GM12878 (cell line): ENCODE results near the gene TCTN1. TPM values are rescaled to one million over a fixed set of nuclear protein-coding genes. Genes with fewer than 3 reads are reported as not detected.

ENCODE experiments used
- BACH1 ChIP-seq: fragments of 450-650 bp; IDR thresholded peaks from 2 replicates; pipeline ENCODE4 v1.6.1; 2017; ENCODE audit warnings: mild to moderate bottlenecking, borderline replicate concordance
- CHD2 ChIP-seq: IDR thresholded peaks from 2 replicates; pipeline ENCODE4 v1.6.1; 2011; ENCODE audit warnings: low read depth, low read length, improper control_type of control experiment, borderline replicate concordance
- CREB1 ChIP-seq: IDR thresholded peaks from 2 replicates; pipeline ENCODE4 v1.6.1; 2012; ENCODE audit warnings: low read depth, mild to moderate bottlenecking, inconsistent platforms
- KAT2A ChIP-seq: conservative IDR thresholded peaks from 2 replicates; pipeline ENCODE4 v1.6.1; 2011; ENCODE audit warnings: low read depth, low read length; ENCODE audit not compliant: control insufficient read depth
- KLF5 ChIP-seq: fragments of 450-650 bp; IDR thresholded peaks from 2 replicates; pipeline ENCODE4 v1.6.1; 2014; ENCODE audit warnings: mild to moderate bottlenecking; ENCODE audit not compliant: partially characterized antibody
- MYC ChIP-seq: IDR thresholded peaks from 2 replicates; pipeline ENCODE4 v1.6.1; 2011; ENCODE audit warnings: mild to moderate bottlenecking, low read length, moderate library complexity, inconsistent platforms; ENCODE audit not compliant: insufficient read depth, insufficient replicate concordance, insufficient read length, severe bottlenecking
- NR2C1 ChIP-seq: fragments of 450-650 bp; IDR thresholded peaks from 2 replicates; pipeline ENCODE4 v1.6.1; 2017; ENCODE audit warnings: antibody characterized with exemption, mild to moderate bottlenecking, moderate library complexity
- SMARCA5 ChIP-seq: fragments of 450-650 bp; IDR thresholded peaks from 2 replicates; pipeline ENCODE4 v1.6.1; 2017; ENCODE audit warnings: mild to moderate bottlenecking
- polyA plus RNA-seq, 11 experiments: library from polyadenylated mRNA; depleted of rRNA in 4 of 11; unstranded in 6 of 11; stranded (reverse) in 5 of 11; fragments of >200 nt; fragmentation: Nextera tagmentation in 4 of 11; fragmentation: Illumina TruSeq in 1 of 11; extraction: Ambion mirVana in 4 of 11; extraction: Trizol in 1 of 11; gene quantifications; 1 replicate in 1 of 11; 2 replicates in 10 of 11; pipeline versions ENCODE4 v1.2.1 to v1.2.3, GENCODE V29; 2011 to 2016; ENCODE audit warnings: inconsistent platforms in 2 of 11, missing spikeins in 2 of 11, low read depth in 1 of 11
- total RNA-seq, 4 experiments: library from RNA; depleted of rRNA in 3 of 4; stranded (reverse); fragments of >200 nt in 3 of 4; fragmentation: Illumina TruSeq in 1 of 4; extraction: Trizol in 1 of 4; gene quantifications; 2 replicates each; pipeline versions ENCODE4 v1.2.1 to v1.2.3, GENCODE V29; 2013 to 2021
- TF ChIP-seq, protein P1 (sequence below): fragments of 150-350 bp; IDR thresholded peaks from 2 replicates; pipeline ENCODE4 v1.6.1; 2016; ENCODE audit warnings: low read depth, low read length
- TF ChIP-seq, protein P2 (sequence below): fragments of 450-650 bp; IDR thresholded peaks from 2 replicates; pipeline ENCODE4 v1.6.1; 2017; ENCODE audit warnings: mild to moderate bottlenecking, moderate library complexity
- TF ChIP-seq, protein P3 (sequence below), 3 experiments: IDR thresholded peaks in 2 of 3; conservative IDR thresholded peaks in 1 of 3; 2 replicates each; pipeline ENCODE4 v1.5.1; 2011; ENCODE audit warnings: low read depth in 3 of 3, low read length in 3 of 3, mild to moderate bottlenecking in 3 of 3, control low read depth in 2 of 3, moderate library complexity in 2 of 3, inconsistent platforms in 1 of 3, mixed read lengths in 1 of 3; ENCODE audit not compliant: control insufficient read depth in 2 of 3, insufficient read depth in 1 of 3; ENCODE audit errors: extremely low read depth in 1 of 3
- TF ChIP-seq, protein P4 (sequence below): IDR thresholded peaks from 2 replicates; pipeline ENCODE4 v1.6.1; 2012; ENCODE audit warnings: low read length, inconsistent platforms
- TF ChIP-seq, protein P5 (sequence below): IDR thresholded peaks from 2 replicates; pipeline ENCODE4 v1.6.1; 2012; ENCODE audit warnings: mild to moderate bottlenecking, low read depth, low read length

TCTN1 gene
- total and polyA plus RNA-seq, 10 of the 15 experiments (the other 5 are each of a cell fraction or from before 2014, with no cell fraction given), result 8.8 to 23.5 (median 15.3) TPM

DNA sequence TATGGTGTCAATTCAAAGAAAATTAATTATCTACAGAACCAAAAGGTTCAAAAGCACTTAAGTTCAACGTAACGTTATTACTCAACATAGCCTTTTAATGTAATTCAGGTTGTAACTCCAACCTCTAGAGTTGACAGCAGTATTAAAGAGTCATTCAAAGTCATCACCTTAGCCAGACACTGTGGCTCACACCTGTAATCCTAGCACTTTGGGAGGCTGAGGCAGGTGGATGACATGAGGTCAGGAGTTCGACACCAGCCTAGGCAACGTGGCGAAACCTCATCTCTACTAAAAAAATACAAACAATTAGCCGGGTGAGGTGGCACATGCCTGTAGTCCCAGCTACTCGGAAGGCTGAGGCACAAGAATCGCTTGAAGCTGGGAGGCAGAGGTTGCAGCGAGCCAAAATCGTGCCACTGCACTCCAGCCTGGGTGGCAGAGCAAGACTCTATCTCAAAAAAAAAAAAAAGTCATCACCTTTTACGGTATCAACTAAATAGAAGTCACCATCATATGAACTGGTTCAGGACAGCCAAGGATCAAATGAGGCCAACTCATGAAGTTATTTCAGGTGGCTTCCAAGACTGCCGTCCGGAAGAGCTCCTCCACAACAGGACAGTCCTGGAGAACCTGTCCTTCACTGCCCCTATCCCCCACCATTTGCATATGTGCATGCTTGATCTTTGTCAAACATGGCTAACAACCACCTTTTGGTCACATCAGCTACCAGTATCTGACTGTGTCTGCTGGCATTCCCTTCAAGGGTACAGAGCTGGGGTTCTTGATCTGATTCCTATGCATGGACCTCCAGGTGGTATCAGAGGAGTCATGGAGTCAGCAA, 35.0 kb upstream of the TCTN1 start (continued):
- TF ChIP-seq, protein P1, sequence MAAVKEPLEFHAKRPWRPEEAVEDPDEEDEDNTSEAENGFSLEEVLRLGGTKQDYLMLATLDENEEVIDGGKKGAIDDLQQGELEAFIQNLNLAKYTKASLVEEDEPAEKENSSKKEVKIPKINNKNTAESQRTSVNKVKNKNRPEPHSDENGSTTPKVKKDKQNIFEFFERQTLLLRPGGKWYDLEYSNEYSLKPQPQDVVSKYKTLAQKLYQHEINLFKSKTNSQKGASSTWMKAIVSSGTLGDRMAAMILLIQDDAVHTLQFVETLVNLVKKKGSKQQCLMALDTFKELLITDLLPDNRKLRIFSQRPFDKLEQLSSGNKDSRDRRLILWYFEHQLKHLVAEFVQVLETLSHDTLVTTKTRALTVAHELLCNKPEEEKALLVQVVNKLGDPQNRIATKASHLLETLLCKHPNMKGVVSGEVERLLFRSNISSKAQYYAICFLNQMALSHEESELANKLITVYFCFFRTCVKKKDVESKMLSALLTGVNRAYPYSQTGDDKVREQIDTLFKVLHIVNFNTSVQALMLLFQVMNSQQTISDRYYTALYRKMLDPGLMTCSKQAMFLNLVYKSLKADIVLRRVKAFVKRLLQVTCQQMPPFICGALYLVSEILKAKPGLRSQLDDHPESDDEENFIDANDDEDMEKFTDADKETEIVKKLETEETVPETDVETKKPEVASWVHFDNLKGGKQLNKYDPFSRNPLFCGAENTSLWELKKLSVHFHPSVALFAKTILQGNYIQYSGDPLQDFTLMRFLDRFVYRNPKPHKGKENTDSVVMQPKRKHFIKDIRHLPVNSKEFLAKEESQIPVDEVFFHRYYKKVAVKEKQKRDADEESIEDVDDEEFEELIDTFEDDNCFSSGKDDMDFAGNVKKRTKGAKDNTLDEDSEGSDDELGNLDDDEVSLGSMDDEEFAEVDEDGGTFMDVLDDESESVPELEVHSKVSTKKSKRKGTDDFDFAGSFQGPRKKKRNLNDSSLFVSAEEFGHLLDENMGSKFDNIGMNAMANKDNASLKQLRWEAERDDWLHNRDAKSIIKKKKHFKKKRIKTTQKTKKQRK, result no peak
- TF ChIP-seq CREB1, result 0 out of 2 replicates have a peak, but pooled peaks have one; percentile 6
- no peak for TF ChIP-seq MYC
- no peak for TF ChIP-seq NR2C1
- no peak for TF ChIP-seq KLF5
- TF ChIP-seq, protein P2, sequence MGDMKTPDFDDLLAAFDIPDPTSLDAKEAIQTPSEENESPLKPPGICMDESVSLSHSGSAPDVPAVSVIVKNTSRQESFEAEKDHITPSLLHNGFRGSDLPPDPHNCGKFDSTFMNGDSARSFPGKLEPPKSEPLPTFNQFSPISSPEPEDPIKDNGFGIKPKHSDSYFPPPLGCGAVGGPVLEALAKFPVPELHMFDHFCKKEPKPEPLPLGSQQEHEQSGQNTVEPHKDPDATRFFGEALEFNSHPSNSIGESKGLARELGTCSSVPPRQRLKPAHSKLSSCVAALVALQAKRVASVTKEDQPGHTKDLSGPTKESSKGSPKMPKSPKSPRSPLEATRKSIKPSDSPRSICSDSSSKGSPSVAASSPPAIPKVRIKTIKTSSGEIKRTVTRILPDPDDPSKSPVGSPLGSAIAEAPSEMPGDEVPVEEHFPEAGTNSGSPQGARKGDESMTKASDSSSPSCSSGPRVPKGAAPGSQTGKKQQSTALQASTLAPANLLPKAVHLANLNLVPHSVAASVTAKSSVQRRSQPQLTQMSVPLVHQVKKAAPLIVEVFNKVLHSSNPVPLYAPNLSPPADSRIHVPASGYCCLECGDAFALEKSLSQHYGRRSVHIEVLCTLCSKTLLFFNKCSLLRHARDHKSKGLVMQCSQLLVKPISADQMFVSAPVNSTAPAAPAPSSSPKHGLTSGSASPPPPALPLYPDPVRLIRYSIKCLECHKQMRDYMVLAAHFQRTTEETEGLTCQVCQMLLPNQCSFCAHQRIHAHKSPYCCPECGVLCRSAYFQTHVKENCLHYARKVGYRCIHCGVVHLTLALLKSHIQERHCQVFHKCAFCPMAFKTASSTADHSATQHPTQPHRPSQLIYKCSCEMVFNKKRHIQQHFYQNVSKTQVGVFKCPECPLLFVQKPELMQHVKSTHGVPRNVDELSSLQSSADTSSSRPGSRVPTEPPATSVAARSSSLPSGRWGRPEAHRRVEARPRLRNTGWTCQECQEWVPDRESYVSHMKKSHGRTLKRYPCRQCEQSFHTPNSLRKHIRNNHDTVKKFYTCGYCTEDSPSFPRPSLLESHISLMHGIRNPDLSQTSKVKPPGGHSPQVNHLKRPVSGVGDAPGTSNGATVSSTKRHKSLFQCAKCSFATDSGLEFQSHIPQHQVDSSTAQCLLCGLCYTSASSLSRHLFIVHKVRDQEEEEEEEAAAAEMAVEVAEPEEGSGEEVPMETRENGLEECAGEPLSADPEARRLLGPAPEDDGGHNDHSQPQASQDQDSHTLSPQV, result no peak
- TF ChIP-seq, protein P3, sequence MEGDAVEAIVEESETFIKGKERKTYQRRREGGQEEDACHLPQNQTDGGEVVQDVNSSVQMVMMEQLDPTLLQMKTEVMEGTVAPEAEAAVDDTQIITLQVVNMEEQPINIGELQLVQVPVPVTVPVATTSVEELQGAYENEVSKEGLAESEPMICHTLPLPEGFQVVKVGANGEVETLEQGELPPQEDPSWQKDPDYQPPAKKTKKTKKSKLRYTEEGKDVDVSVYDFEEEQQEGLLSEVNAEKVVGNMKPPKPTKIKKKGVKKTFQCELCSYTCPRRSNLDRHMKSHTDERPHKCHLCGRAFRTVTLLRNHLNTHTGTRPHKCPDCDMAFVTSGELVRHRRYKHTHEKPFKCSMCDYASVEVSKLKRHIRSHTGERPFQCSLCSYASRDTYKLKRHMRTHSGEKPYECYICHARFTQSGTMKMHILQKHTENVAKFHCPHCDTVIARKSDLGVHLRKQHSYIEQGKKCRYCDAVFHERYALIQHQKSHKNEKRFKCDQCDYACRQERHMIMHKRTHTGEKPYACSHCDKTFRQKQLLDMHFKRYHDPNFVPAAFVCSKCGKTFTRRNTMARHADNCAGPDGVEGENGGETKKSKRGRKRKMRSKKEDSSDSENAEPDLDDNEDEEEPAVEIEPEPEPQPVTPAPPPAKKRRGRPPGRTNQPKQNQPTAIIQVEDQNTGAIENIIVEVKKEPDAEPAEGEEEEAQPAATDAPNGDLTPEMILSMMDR (IDR thresholded peaks at IDR 0.05 in 2 of 3, conservative IDR thresholded peaks at IDR 0.05 in 1 of 3; ENCODE audit: control insufficient read depth in 2 of 3, extremely low read depth in 1 of 3, insufficient read depth in 1 of 3, low read depth in 3 of 3, low read length in 3 of 3), result no peak
- no peak for TF ChIP-seq CHD2
- TF ChIP-seq KAT2A, result no peak
- TF ChIP-seq, protein P4, sequence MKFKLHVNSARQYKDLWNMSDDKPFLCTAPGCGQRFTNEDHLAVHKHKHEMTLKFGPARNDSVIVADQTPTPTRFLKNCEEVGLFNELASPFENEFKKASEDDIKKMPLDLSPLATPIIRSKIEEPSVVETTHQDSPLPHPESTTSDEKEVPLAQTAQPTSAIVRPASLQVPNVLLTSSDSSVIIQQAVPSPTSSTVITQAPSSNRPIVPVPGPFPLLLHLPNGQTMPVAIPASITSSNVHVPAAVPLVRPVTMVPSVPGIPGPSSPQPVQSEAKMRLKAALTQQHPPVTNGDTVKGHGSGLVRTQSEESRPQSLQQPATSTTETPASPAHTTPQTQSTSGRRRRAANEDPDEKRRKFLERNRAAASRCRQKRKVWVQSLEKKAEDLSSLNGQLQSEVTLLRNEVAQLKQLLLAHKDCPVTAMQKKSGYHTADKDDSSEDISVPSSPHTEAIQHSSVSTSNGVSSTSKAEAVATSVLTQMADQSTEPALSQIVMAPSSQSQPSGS, result no peak
- TF ChIP-seq BACH1, result no peak
- TF ChIP-seq, protein P5, sequence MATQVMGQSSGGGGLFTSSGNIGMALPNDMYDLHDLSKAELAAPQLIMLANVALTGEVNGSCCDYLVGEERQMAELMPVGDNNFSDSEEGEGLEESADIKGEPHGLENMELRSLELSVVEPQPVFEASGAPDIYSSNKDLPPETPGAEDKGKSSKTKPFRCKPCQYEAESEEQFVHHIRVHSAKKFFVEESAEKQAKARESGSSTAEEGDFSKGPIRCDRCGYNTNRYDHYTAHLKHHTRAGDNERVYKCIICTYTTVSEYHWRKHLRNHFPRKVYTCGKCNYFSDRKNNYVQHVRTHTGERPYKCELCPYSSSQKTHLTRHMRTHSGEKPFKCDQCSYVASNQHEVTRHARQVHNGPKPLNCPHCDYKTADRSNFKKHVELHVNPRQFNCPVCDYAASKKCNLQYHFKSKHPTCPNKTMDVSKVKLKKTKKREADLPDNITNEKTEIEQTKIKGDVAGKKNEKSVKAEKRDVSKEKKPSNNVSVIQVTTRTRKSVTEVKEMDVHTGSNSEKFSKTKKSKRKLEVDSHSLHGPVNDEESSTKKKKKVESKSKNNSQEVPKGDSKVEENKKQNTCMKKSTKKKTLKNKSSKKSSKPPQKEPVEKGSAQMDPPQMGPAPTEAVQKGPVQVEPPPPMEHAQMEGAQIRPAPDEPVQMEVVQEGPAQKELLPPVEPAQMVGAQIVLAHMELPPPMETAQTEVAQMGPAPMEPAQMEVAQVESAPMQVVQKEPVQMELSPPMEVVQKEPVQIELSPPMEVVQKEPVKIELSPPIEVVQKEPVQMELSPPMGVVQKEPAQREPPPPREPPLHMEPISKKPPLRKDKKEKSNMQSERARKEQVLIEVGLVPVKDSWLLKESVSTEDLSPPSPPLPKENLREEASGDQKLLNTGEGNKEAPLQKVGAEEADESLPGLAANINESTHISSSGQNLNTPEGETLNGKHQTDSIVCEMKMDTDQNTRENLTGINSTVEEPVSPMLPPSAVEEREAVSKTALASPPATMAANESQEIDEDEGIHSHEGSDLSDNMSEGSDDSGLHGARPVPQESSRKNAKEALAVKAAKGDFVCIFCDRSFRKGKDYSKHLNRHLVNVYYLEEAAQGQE, result no peak
- no peak for TF ChIP-seq SMARCA5
